Measurements from ENCODE around the gene CDC42. TPM values are rescaled to one million over a fixed set of nuclear protein-coding genes. Genes with fewer than 3 reads are reported as not detected.

Gene CDC42
- total and polyA plus RNA-seq, 2 of the 4 experiments (the other 2 are of a cell fraction) = 162 to 609 TPM

GRCh38 chr1:22056043-22056442, 3.5 kb downstream of the CDC42 start:
- dilution Hi-C loops (cut with HindIII; ENCODE audit: low sequenced_read_pairs, unreplicated experiment) = no loop called here
- CTCF ChIA-PET = no interaction called here

More at GRCh38 chr1:22056043-22056442, 3.5 kb downstream of the CDC42 start:
- ATAC-seq (ENCODE audit: low read depth) (no peak), DNase-seq (peak; percentile 48)
- Histone ChIP-seq H4K5ac (ENCODE audit: low read depth, low read length) (no peak overlapping the region), H3K14ac (replicated peaks; ENCODE audit: low read depth, low read length) (no peak overlapping the region), H3K27me3 (ENCODE audit: control insufficient read depth, insufficient read depth, low read length) (no peaks in the 10 kb centered on the region), H3K79me1 (ENCODE audit: low read depth in 1 of 2, low read length in 2 of 2) (peaks cover 5 to 17% of the 10 kb centered on the region in 2 experiments; a peak in 1 of 4 replicates), H3K9me3 (ENCODE audit: control insufficient read depth, insufficient read depth, low read length) (no peaks in the 10 kb centered on the region), H3K4me2 (ENCODE audit: low read depth, low read length) (no peak overlapping the region; the same call in 1 of the 2 replicates), H2BK15ac (ENCODE audit: low read depth, low read length) (no peak overlapping the region), H3K4me1 (ENCODE audit: control insufficient read depth, insufficient read depth, low read length) (peaks cover 7% of the 10 kb centered on the region), H3K9ac (ENCODE audit: low read depth, low read length) (no peak overlapping the region), H3K56ac (ENCODE audit: extremely low read depth, insufficient read depth, low read length) (no peak overlapping the region), H3K18ac (ENCODE audit: low read depth, low read length) (no peak overlapping the region), H3K36me3 (ENCODE audit: control insufficient read depth, insufficient read depth, low read length) (peaks cover 9% of the 10 kb centered on the region), H3K27ac (ENCODE audit: insufficient read depth, low read length) (no peak overlapping the region), H3K9me1 (ENCODE audit: insufficient read depth, low read length) (peaks cover 5% of the 10 kb centered on the region; the same call in 1 of the 2 replicates), H3K4ac (ENCODE audit: low read depth, low read length) (no peak overlapping the region), H2BK5ac (ENCODE audit: low read depth, low read length, poor library complexity, severe bottlenecking) (no peak overlapping the region), H2AK9ac (replicated peaks; ENCODE audit: low read depth, low read length, poor library complexity) (no peak overlapping the region), H2BK120ac (ENCODE audit: low read depth, low read length) (no peak overlapping the region), H4K91ac (ENCODE audit: insufficient read depth, low read depth, low read length) (no peak overlapping the region), H3K4me3 (ENCODE audit: insufficient read depth, low read depth, low read length) (no peak overlapping the region), H3K23ac (ENCODE audit: low read depth, low read length) (no peak overlapping the region), H4K20me1 (ENCODE audit: insufficient read depth, low read length) (peaks cover 77% of the 10 kb centered on the region), H2AK5ac (ENCODE audit: low read depth, low read length) (no peak overlapping the region), H4K8ac (ENCODE audit: low read depth in 2 of 2, low read length in 2 of 2) (no peak overlapping the region), H2AFZ (replicated peaks; ENCODE audit: low read length, poor library complexity) (no peak overlapping the region), H2BK20ac (ENCODE audit: low read depth, low read length) (no peak overlapping the region)
- in situ Hi-C loops (cut with MboI; ENCODE audit: low sequenced_read_pairs) = no loop called here
- BruUV-seq (replicated peaks) = no TSS peak
- TF ChIP-seq CTCF (conservative IDR thresholded peaks at IDR 0.05; ENCODE audit: low read depth, low read length) = no peak
- TF ChIP-seq MAZ (IDR thresholded peaks at IDR 0.05; ENCODE audit: borderline replicate concordance, low read depth, low read length) = no peak
- peak; percentile 72 for TF ChIP-seq MAFK (IDR thresholded peaks at IDR 0.05; ENCODE audit: low read depth, low read length)
- no peak for TF ChIP-seq CEBPB (IDR thresholded peaks at IDR 0.05; ENCODE audit: low read depth, low read length)
- POLR2A ChIA-PET (ENCODE audit: unreplicated experiment) = no interaction called here
- WGBS, 2 experiments (ENCODE audit: extremely low coverage in 2 of 2, insufficient read length in 1 of 2) = no CpG with 5 or more reads among the region's 1 CpG
- intact Hi-C loops (cut with micrococcal nuclease) = no loop called here

Measured in IMR-90 (cell line).